GM21786 (cell line): ENCODE data around the gene IL20.
"Not testable (repeated sequence)": the region's sequence is repeated elsewhere in the genome, so short reads cannot be mapped to it uniquely, and the experiment has no call there.

ENCODE experiments used
- ATAC-seq: cut with Tn5 transposase; IDR thresholded peaks from one replicate; pipeline ENCODE4 v1.9.1; 2021; ENCODE audit not compliant: unreplicated experiment

IL20 gene

DNA sequence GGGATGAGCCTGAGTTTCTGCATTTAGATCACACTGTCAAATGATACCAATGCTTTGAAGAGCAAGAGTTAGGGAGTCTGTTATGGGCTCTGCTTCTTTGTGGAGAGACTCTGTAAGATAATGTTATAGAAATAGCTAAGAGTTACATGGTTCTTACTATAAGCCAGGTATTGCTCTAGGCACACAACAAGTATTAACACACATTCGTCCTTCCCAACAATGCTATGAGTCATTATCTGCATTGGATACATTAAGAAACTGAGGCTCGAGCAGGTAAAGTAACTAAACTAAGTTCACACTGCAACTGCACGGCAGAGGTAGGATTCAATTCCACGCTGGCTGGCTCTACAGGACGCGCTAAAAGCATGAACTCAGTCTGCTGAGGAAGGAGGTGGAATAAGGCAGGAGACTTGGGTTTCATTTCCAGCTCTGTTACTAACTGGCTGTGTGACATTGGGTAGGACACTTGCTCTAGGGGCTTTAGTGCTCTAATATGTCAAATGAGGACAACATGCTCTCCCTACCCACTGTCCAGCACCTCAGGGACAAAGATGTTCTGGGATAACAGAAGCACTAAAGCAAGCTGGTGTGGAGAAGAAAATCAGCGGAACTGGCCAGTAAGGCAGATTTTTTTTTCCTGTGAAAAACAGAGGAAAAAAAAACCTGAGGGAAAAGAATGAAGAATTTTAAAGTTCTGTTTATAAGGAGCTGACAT is 23.7 kb upstream of the IL20 start:
- no peak for ATAC-seq

DNA sequence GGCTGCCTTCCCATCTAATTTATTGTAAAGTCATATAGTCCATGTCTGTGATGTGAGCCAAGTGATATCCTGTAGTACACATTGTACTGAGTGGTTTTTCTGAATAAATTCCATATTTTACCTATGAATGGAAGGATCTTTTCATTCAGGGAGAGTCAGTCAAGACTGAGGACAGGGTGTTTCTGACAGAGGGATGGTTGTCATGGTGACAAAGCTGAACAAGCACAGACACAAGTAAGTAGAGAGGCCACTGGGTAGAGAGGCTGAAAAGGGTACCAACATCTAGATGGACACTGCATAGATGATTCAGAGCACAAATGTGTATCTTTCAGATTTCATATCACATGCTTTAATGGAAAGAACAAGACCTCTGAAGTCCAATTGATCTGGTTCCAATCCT is 22.6 kb upstream of the IL20 start:
- ATAC-seq: no peak

DNA sequence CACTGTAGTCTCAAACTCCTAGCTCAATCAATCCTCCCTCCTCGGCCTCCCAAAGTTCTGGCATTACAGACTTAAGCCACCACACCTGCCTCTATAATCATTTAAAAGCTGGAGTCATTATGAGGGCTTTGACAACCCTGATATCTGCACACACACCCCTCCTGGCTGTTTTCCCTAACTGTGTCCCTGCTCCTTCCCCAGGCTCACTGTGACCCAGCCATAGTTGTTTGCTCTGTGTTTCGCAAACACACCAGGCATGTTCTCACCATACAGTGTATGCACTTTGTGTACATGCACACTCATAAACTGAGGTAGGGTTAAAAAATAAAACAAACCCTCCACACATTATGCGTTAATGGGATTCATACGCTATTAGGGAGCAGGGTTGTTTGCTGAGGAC is 21.8 kb upstream of the IL20 start:
- no peak for ATAC-seq

DNA sequence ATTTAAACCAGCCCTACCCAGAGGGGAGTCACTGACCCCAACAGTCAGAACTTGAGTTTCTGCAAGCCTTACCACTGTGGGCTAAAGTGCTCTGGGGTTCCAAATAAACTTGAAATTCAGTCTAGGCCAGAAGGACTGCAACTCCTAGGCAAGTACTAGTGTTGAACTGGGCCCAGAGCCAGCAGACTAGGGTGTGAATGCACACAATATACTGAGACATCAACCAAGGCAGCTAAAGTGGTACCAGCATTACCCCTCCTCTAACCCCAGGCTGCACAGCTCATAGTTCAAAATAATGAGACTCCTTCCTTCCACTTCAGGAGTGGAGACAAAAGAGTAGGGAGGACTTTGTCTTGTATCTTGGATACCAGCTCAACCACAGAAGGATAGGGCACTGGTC is 18.9 kb upstream of the IL20 start:
- ATAC-seq: no peak

DNA sequence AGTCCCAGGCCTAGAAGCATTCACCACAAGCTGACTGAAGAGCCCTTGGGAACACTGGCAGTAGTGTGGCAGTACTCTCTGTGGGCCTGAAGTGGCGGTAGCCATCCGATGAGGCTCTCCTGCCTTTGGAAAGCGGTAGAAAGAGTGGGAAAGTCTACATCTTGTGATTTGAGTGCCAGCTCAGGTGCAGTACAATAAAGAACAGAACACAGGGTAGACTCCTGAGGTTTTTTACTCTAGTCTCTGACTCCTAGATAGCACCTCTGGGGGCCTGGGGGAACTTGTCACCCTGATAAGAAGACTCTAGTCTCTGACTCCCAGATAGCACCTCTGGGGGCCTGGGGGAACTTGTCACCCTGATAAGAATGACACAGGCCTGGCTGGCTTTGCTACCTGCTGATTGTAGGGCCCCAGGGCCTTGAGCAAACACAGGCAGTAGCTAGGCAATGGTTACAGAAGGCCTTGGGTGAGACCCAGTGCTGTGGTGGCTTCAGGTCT is 18.0 kb upstream of the IL20 start:
- ATAC-seq: no peak

DNA sequence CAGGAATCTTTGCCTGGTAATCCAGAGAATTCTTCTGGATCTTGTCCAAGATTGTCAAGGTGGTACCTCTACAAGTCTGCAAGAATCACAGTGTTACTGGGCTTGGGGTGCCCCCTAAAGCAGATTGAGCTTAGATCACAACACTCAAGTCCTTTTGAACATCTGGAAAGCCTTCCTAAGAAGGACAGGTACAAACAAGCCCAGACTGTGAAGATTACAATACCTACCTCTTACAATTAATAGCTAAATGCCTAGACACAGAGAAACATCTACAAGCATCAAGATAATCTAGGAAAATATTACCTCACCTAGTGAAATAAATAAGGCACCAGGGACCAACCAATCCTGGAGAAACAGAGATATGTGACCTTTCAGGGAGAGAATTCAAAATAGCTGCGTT is 17.5 kb upstream of the IL20 start:
- ATAC-seq: no peak

DNA sequence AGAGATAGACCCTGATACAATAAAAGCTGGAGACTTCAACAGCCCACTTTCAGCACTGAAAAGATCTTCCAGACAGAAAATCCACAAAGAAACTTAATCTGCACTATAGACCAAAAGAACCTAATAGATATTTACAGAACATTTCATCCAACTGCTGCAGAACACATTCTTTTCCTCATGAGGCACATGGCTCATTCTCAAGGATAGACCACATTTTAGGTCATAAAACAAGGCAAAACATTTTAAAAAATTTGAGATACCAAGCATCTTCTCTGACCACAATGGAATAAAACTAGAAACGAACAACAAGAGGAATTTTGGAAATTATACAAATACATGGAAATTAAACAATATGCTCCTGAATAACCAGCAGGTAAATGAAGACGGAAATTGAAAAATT is 15.0 kb upstream of the IL20 start:
- no peak for ATAC-seq

DNA sequence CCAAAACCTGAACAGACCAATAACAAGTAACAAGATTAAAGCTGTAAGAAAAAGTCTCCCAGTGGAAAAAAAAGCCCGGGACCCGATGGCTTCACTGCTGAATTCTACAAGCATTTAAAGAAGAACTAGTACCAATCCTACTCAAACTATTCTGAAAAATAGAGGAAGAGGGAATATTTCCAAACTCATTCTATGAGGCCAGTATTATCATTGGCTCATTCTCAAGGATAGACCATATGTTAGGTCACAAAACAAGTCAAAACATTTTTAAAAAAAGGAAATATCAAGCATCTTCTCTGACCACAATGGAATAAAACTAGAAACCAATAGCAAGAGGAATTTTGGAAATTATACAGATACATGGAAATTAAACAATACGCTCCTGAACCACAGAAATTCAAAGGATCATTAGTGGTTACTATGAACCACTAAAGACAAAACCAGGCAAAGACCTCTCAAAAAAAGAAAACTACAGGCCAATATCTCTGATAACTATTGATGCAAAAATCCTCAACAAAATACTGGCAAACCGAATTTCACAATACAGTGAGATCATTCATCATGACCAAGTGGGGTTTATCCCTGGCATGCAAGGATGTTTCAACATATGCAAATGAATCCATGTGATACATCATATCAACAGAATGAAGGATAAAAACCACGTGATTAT is 13.9 kb upstream of the IL20 start:
- no peak for ATAC-seq

DNA sequence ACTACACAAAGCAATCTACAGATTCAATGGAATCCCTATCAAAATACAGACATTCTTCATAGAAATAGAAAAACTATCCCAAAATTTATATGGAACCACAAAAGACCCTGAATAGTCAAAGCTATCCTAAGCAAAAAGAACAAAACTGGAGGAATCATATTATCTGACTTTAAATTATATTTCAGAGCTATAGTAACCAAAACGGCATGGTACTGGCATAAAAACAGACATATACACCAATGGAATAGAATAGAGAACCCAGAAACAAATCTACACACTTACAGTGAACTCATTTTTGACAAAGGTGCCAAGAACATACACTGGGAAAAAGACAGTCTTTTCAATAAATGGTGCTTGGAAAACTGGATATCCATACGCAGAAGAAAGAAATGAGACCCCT is 12.8 kb upstream of the IL20 start:
- ATAC-seq: not testable (repeated sequence)

DNA sequence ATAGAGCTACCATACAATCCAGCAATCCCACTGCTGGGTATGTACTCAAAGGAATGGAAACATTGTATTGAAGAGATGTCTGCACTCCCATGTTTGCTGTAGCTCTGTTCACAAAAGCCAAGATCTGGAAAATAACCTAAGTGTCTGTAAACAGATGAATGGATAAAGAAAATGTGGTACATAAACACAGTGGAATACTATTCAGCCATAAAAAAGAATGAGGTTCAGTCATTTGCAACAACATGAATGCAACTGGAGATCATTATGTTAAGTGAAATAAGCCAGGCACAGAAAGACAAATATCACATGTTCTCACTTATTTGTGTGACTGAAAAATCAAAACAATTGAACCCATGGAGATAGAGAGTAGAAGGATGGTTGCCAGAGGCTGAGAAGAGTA is 11.7 kb upstream of the IL20 start:
- ATAC-seq: not testable (repeated sequence)

DNA sequence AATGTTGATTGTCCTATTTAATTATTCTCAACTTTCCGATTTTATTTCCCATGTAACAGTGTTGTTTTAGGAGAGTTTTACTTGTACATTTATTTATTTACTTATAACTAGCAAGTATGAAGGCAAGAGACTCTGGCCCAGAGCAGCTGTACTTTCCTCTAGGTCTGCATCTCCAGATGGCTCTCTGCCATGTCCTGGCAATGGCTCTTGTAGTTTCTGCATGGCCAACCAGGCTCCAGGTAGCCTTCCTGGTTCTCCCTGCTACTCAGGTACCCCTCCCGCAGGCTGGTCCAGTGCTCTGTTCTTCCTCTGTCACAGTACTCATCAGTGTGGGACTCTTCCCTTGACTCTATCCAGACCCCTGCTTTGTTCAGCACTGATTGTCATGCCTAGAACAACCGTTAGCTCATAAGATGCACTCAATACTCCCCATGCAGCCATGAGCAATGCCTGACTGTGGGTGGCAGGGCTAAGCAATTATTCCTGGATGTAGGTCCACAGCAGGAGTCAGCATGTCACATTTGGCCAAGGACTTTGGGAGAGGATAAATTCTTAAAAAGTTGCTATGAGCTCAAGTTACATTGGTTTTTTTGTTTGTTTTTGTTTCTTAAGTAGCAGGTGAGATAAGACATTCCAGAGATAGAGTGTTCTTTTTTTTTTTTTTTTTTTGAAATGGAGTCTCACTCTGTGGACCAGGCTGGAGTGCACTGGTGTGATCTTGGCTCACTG is 10.9 kb upstream of the IL20 start:
- no peak for ATAC-seq

DNA sequence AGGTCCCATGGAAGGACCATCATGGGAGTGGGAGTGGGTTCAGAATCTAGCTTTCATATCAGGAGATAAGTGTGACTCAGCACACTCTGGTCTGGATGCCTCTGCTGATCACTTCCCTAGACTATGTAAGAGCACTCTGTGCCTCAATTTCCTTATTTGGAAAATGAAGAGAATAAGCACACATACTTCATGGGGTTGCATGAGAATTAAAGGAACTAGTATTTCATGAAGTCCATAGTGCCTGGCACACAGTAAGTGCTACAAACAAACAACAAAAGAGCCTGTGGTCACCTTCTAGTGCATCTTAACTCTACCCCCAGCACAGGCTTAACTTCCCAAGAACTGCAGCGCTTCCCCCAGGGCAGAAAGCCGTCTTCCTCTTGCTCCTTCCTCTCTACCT is 9.6 kb upstream of the IL20 start:
- ATAC-seq: no peak

DNA sequence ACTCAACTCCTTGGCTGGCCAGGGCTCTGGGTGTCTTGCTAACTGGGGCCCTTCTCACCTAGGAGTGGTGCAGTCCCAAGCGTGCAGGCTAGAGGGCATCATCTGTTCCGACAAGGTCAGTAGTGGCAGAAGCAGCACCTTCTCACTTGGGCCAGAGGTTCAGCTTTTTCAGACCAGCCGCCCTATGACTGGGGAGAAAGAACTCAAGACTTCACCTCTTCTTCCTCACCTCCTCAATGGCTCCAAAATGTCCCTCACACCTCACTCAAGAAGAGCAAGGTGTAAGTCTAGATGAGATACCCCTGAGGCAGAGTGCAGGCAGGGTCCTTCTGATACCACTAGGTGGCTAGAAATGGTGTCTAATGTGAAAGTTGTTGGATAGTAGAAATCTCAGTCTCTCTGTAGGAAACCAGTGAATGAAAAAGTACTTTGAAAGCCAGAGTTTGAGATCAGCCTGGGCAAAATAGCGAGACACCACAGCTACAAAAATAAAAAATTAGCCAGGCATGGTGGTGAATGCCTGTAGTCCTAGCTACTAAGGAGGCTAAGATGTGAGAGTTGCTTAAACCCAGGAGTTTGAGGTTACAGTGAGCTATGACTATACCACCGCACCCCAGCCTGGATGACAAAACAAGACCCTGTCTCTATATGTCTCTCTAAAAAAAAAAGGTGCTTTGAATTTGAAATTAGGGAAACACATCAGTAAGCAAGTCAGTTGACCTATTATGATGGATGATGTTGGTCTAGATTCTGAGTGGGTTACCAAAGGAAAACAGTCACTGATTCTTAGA is 8.6 kb upstream of the IL20 start:
- ATAC-seq: no peak

DNA sequence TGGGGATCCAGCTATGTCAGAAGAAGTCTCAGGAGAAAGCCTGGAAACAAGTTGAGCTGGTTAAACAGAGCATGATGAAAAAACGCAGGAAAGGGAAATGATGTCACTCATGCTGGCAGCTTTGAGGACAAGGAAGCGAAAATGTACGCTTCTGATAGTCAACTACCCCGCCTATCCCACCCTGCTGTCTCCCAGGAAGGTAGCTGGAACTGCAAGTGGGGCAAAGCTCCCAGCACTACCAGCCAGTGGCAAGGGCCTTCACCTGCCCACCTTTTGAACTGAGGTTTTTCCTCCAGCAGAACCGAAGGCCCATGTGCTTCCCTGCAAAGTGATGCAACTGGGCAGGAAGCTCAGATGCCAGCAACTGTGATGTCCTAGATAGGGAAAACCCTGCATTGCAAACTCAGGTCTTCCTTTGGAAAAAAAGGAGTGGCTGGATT is 6.3 kb upstream of the IL20 start:
- no peak for ATAC-seq

DNA sequence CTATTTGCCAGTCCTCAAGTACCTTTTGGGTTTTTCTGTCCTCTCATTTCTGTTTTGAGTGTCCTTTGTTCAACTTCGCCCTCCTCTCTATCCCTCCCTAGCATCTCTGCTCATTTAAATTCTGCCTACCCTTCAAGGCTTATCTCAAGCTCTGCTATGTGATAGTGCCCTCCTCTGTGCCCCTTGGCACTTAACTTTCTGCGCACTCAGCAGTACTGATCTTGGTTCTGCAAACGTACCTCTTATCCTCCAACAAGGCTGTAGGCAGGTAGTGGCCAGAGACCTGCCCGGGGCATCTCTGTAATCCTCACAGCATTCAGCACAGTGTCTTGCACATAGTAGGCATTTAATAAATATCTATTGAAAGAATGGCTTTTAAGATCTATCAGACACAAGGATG is 5.3 kb upstream of the IL20 start:
- no peak for ATAC-seq

DNA sequence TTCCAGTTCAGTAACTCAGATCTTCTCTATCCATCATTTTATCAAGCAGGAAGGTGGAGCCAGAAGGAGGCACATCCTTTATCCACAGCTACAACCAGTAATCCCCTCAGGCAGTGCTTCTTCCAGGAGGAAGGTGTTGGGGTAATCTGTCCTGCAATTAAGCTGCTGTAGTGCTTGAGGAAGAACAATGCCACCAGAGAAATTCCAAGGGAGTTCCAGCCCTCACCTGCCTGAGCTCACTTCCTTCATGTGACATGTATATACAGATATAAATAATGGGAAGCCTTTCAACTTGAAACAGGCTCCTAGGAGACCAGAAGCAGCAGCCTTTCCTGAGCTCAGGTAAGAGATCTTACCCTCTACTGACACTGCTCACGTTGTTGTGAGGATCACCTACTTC is 2.2 kb upstream of the IL20 start:
- ATAC-seq: no peak

DNA sequence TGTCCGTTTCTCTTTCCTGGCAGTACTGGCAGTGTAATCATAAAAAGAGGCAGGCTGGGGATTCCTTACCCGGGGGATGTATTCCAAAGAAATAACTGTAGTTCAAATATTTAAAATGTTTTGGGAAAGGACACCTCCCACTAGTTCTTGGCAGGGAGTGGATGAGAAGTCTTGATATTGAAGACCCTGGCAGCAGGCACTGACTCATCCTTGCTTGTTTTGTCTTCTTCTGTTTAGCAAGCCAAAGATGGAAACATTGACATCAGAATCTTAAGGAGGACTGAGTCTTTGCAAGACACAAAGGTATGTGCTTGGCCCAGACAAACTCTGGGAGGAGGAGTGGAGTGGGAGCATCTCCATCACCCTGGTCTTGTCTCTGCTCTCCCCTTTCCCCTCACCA is 639 bp downstream of the IL20 start:
- ATAC-seq: no peak

DNA sequence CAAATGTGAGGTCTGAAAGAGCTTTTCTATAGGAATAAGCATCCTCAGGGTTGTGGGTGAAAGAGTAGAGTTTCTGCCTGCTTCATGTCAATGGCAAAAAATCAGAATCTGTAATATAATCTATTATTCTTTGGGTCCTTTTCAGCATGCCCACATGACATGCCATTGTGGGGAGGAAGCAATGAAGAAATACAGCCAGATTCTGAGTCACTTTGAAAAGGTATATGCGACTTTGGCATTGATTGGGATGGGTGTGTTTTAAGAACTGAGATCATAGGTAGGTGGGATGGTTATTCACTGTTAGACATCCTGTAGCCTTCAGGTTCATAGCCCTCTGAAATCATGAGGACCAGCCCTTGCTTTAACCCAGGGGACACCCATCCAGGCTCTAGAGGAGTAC is 1.8 kb downstream of the IL20 start:
- ATAC-seq: no peak

DNA sequence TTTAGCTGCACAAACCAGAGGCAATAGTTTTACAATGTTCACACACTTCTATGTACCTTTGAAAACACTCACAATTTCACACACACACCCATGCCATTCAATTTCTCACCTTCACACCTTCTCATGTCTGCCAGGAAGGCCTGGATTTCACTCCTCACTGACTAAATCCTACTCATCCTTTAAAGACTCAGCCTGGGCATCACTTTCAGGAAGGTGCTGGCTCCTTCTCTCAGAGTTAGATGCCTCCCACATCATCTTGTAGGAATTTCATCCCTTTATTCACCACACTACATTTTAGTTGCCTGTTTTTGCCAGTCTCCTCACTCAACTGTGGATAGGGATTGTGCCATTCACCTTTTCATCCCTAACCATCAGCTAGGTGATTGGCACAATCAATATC is 2.3 kb downstream of the IL20 start:
- no peak for ATAC-seq

DNA sequence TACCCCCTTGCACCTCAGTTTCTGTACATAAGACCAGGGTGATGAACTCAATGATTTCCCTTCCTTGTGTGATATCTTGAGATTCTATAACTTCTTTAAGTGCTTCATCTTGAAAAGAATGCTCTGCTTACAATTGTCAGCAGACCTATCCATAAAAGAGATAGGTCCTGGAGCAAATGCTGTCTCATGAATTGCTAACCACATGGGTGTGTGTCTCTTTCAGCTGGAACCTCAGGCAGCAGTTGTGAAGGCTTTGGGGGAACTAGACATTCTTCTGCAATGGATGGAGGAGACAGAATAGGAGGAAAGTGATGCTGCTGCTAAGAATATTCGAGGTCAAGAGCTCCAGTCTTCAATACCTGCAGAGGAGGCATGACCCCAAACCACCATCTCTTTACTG is 2.8 kb downstream of the IL20 start:
- no peak for ATAC-seq

DNA sequence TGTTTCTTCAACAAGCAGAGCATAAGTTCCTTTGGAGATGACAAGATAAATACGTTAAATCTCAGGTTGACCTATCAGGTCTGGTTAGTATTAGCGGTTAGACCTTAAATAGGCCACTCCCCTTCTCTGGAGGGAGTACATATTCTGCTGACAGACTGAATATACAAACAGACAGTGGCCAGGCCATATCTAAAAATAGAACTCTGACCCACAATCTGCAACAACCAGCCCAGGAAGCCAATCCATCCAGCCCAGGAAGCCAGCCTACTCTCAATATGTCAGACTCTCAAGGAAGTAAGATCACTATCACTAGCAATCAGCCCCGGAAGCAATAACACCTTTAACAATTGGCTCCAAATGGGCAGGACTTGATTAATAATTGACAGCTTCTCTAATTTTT is 6.7 kb downstream of the IL20 start:
- no peak for ATAC-seq
